BLaER1 (cell line): Measurements from ENCODE around the gene P2RX7.
"Not testable (repeated sequence)": the region's sequence is repeated elsewhere in the genome, so short reads cannot be mapped to it uniquely, and the experiment has no call there.

Source experiments
- H3K27ac ChIP-seq: shearing (Covaris generic); formaldehyde crosslinking; 2 replicates; pipeline ENCODE4 v1.8.1; 2022
- H3K27me3 ChIP-seq: shearing (Covaris generic); formaldehyde crosslinking; 2 replicates; pipeline ENCODE4 v1.8.1; 2022
- H3K36me3 ChIP-seq: shearing (Covaris generic); formaldehyde crosslinking; 2 replicates; pipeline ENCODE4 v1.8.1; 2022
- H3K4me1 ChIP-seq: shearing (Covaris generic); formaldehyde crosslinking; 2 replicates; pipeline ENCODE4 v1.8.1; 2022
- H3K4me2 ChIP-seq: shearing (Covaris generic); formaldehyde crosslinking; 2 replicates; pipeline ENCODE4 v1.8.1; 2022
- H3K4me3 ChIP-seq: shearing (Covaris generic); formaldehyde crosslinking; 2 replicates; pipeline ENCODE4 v1.8.1; 2022
- H3K9ac ChIP-seq: shearing (Covaris generic); formaldehyde crosslinking; 2 replicates; pipeline ENCODE4 v1.8.1; 2022
- H3K9me3 ChIP-seq: shearing (Covaris generic); formaldehyde crosslinking; 2 replicates; pipeline ENCODE4 v1.8.1; 2022
- H4K20me1 ChIP-seq: shearing (Covaris generic); formaldehyde crosslinking; 2 replicates; pipeline ENCODE4 v1.8.1; 2022
- Cebpa-rat ChIP-seq: shearing (Covaris generic); IDR thresholded peaks from 2 replicates; pipeline ENCODE4 v1.8.1; 2022

Gene P2RX7

DNA sequence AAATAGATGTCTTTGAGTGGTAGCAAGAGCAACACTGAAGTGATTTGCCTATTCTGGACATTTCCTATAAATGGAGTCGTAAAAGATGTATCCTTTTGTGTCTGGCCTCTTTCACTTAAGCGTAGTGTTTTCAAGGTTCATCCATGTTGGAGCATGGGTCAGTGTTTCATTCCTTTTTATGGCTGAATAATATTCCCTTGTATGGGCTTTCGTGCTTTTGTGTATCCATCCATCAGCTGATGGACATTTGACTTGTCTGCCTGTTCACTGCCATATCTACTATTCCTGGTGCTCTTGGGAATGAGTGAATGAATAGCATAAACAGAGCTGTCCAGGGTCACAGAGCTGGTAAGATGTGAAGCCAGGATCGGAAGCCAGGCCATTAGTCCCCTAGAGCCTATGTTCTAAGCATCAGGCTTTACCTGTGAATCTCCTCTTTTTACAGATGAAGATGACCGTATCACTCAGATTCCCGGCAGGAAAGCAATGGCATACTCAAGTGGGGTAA, 1.8 kb upstream of the P2RX7 start:
- no peak overlapping the region for H3K9ac ChIP-seq
- H3K27me3 ChIP-seq: no peaks in the 10 kb centered on the region
- H3K4me2 ChIP-seq: peak overlapping the region; percentile 89; the same call in 1 of the 2 replicates
- H3K36me3 ChIP-seq: no peaks in the 10 kb centered on the region
- no peaks in the 10 kb centered on the region for H3K9me3 ChIP-seq
- H3K27ac ChIP-seq: peak overlapping the region; percentile 85
- H3K4me3 ChIP-seq: no peak overlapping the region
- no peak for TF ChIP-seq Cebpa-rat
- peaks cover 85% of the 10 kb centered on the region for H3K4me1 ChIP-seq
- no peaks in the 10 kb centered on the region for H4K20me1 ChIP-seq

DNA sequence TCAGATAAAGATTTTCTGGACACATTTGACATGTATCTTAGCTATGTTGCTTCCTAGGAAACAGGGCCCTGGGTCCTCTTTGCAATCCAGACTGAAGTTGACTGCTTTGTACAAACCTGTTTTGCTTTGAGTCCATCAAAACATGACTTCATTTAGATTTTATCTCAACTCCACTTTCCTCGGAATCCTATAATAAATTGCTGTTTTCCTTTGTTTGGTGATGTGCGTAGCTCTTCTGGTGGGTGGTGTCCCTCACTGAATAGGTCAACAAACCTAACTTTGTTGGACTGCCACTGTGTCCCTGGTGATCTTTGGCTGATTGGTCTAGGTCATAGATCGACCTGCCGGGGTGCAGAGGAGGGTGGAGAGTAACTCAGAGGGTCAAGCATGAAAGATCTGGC, 735 bp upstream of the P2RX7 start:
- H3K9me3 ChIP-seq: no peaks in the 10 kb centered on the region
- no peaks in the 10 kb centered on the region for H3K36me3 ChIP-seq
- no peak for TF ChIP-seq Cebpa-rat
- peak overlapping the region; percentile 89 for H3K4me2 ChIP-seq
- H3K9ac ChIP-seq: no peak overlapping the region
- no peak overlapping the region for H3K4me3 ChIP-seq
- no peaks in the 10 kb centered on the region for H3K27me3 ChIP-seq
- H4K20me1 ChIP-seq: no peaks in the 10 kb centered on the region
- peaks cover 75% of the 10 kb centered on the region for H3K4me1 ChIP-seq
- peak overlapping the region; percentile 68 for H3K27ac ChIP-seq

DNA sequence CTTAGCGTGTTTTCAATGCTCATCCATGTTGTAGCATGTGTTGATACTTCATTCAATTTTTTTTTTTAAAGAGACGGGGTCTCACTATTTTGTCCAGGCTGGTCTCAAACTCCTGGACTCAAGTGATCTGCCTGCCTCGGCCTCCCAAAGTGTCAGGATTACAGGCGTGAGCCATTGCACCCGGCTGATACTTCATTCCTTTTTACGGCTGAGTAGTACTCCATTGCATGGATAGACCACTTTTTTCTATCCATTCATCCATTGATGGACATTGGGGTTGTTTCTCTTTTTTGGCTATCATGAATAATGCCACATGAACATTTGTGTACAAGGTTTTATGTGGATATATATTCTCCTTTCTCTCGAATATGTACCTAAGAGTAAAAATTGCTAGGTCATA, 1.2 kb downstream of the P2RX7 start:
- Histone ChIP-seq H3K36me3 (peaks cover 12% of the 10 kb centered on the region; the same call in 1 of the 2 replicates), H3K27ac (peak overlapping the region; percentile 68), H3K4me3 (peak overlapping the region; percentile 53), H3K9me3 (no peaks in the 10 kb centered on the region), H3K27me3 (no peaks in the 10 kb centered on the region), H4K20me1 (no peaks in the 10 kb centered on the region), H3K9ac (peak overlapping the region; percentile 69; the same call in 1 of the 2 replicates), H3K4me2 (peak overlapping the region; percentile 89), H3K4me1 (peaks cover 56% of the 10 kb centered on the region)
- TF ChIP-seq Cebpa-rat: no peak

DNA sequence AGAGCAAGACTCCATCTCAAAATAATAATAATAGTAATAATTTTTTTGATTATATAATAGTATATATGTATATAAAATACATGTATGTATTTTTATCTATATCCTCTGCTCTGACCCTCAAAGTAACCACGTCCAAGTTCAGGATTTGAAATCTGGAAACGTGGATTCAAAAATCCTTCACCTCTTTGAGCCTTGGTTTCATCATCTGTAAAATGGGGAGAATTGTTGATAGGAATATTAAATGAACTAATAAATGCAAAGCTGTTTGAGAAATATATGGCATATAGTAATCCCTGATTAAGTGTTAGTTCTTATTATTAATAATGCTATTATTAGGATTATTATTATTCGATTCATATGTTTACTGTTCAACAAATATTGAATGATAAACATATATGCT, 2.6 kb downstream of the P2RX7 start:
- H3K4me1 ChIP-seq: peaks cover 45% of the 10 kb centered on the region
- TF ChIP-seq Cebpa-rat: no peak
- H3K27me3 ChIP-seq: no peaks in the 10 kb centered on the region
- no peaks in the 10 kb centered on the region for H3K9me3 ChIP-seq
- no peak overlapping the region for H3K9ac ChIP-seq
- H3K27ac ChIP-seq: no peak overlapping the region
- H3K4me2 ChIP-seq: no peak overlapping the region
- H3K4me3 ChIP-seq: no peak overlapping the region
- no peaks in the 10 kb centered on the region for H4K20me1 ChIP-seq
- H3K36me3 ChIP-seq: peaks cover 12% of the 10 kb centered on the region; the same call in 1 of the 2 replicates

DNA sequence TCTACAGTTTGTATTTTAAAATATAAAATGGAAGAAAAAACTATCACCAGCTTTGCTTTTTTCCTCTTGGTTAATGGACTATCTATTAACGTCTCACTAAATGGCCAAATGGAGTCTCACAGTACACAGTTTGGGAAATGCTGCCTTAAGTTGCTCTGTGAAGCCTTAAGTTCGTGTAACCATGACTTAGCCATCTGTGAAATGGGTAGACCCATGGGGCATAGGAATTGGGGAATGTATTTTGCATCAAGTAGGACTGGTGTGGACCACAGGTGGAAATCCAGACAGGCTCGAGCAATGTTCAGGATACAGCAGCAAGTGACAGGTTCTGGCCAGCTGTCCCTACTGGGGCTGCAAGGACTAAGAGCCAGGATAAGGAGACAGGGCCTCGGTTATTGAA, 4.8 kb downstream of the P2RX7 start:
- H3K4me3 ChIP-seq: no peak overlapping the region
- no peaks in the 10 kb centered on the region for H4K20me1 ChIP-seq
- H3K4me2 ChIP-seq: no peak overlapping the region
- no peak overlapping the region for H3K27ac ChIP-seq
- no peak overlapping the region for H3K9ac ChIP-seq
- peaks cover 7% of the 10 kb centered on the region; the same call in 1 of the 2 replicates for H3K9me3 ChIP-seq
- peaks cover 12% of the 10 kb centered on the region; the same call in 1 of the 2 replicates for H3K36me3 ChIP-seq
- H3K27me3 ChIP-seq: no peaks in the 10 kb centered on the region
- peaks cover 24% of the 10 kb centered on the region for H3K4me1 ChIP-seq
- TF ChIP-seq Cebpa-rat: no peak

DNA sequence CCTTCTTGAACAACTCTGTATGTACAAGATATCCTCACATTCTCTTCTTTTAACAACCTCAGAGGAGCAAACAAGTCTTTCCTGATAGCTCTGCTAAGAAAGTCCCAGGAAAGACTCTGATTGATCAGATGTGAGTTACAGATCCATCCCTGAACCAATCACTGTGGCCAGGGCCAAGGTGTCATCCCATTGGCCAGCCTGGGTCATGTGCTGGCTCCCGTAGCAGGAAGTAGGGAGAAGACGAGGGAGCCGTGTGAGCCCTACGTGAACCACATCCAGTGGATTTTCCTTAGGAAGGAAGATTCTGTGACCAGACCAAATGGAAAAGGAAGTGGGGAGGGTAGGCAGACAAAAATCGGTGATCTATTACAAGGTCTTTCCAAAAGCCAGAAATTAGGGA, 5.6 kb downstream of the P2RX7 start:
- peaks cover 12% of the 10 kb centered on the region; the same call in 1 of the 2 replicates for H3K36me3 ChIP-seq
- H3K27me3 ChIP-seq: no peaks in the 10 kb centered on the region
- H3K9me3 ChIP-seq: peaks cover 7% of the 10 kb centered on the region; the same call in 1 of the 2 replicates
- no peak overlapping the region for H3K4me2 ChIP-seq
- H3K27ac ChIP-seq: no peak overlapping the region
- no peak overlapping the region for H3K9ac ChIP-seq
- peaks cover 18% of the 10 kb centered on the region for H3K4me1 ChIP-seq
- no peak for TF ChIP-seq Cebpa-rat
- H4K20me1 ChIP-seq: no peaks in the 10 kb centered on the region
- H3K4me3 ChIP-seq: no peak overlapping the region

DNA sequence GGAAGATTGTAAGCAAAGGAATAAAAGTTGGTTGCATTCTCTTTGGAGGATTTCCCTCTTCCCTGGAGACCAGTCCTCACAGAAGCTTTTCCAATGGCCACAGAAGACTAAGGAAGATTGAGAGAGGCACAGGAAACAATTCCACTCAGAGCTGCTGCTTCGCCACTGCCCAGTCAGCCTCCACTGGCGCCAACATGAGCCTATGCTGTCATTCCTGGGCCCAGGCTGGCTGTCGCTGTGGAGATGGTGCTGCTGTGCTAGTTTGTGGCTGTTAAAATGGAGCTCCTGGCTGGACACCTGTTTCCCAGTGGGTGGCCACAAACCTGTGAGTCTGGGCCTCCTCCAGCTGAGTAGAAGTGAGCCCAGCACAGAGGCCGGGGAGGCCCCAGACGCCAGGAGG, 6.6 kb downstream of the P2RX7 start:
- peaks cover 7% of the 10 kb centered on the region; the same call in 1 of the 2 replicates for H3K9me3 ChIP-seq
- no peak overlapping the region for H3K4me3 ChIP-seq
- peaks cover 12% of the 10 kb centered on the region; the same call in 1 of the 2 replicates for H3K36me3 ChIP-seq
- H3K27ac ChIP-seq: no peak overlapping the region
- no peak for TF ChIP-seq Cebpa-rat
- H3K9ac ChIP-seq: no peak overlapping the region
- no peak overlapping the region for H3K4me2 ChIP-seq
- H3K27me3 ChIP-seq: no peaks in the 10 kb centered on the region
- H4K20me1 ChIP-seq: no peaks in the 10 kb centered on the region
- peaks cover 17% of the 10 kb centered on the region for H3K4me1 ChIP-seq

DNA sequence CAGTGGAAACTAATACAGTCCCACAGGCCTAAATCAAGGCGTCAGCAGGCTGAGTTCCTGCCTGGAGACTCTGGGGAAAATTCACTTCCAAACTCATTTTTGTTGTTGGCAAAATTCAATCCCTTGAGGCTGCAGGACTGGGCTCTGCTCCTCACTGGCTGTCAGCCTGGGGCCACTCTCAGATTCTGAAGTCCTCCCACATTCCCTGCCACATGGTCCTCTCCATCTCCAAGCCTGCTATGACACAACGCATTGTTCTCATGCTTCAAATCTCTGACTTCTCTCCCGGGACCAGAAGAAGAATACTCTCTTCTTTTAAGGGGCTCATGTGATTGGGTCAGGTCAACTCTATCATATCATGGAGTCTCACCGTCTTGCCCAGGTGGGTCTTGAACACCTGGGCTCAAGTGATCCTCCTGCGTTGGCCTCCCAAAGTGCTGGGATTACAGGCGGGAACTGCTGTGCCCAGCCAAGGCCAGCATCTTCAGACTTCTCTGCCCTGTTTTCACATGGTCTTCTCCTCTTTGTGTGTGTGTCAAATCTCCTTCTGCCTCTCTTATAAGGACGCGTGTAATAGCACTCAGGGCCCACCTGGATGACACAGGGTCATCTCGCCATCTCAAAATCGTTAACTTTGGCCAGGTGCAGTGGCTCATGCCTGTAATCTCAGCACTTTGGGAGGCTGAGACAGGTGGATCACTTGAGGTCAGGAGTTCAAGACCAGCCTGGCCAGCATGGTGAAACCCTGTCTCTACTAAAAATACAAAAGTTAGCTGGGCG, 9.7 kb downstream of the P2RX7 start:
- Histone ChIP-seq H3K36me3 (peaks cover 12% of the 10 kb centered on the region; the same call in 1 of the 2 replicates), H4K20me1 (no peaks in the 10 kb centered on the region), H3K9me3 (peaks cover 7% of the 10 kb centered on the region; the same call in 1 of the 2 replicates), H3K27me3 (no peaks in the 10 kb centered on the region), H3K9ac (no peak overlapping the region), H3K4me1 (peaks cover 11% of the 10 kb centered on the region; the same call in 1 of the 2 replicates), H3K4me3 (no peak overlapping the region), H3K4me2 (no peak overlapping the region), H3K27ac (no peak overlapping the region)
- TF ChIP-seq Cebpa-rat: no peak

DNA sequence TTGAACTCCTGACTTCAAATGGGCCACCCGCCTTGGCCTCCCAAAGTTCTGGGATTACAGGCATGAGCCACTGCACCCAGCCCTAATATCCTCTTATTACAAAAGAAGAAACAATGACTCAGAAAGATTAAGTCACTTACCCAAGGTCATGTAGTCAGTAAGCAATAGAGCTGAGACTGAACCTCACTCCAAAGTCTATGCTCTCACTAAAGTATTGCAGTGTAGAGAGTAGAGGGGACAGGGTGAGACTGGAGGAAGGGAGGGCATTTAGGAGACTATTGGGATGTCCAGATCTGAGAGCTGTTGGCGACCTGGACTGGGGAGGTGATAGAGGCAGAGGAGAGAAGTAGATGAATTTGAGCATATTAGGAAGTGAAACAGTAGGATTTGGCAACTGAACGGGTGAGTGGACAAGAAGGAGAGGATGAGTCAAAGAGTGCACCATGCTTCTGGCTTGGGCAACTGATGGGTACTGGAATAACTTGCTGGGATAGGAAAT, 11.8 kb downstream of the P2RX7 start:
- no peaks in the 10 kb centered on the region for H4K20me1 ChIP-seq
- no peak overlapping the region for H3K27ac ChIP-seq
- no peak overlapping the region for H3K4me3 ChIP-seq
- H3K4me2 ChIP-seq: no peak overlapping the region
- H3K9ac ChIP-seq: no peak overlapping the region
- peaks cover 18% of the 10 kb centered on the region for H3K9me3 ChIP-seq
- H3K4me1 ChIP-seq: peaks cover 11% of the 10 kb centered on the region; the same call in 1 of the 2 replicates
- peaks cover 8% of the 10 kb centered on the region for H3K36me3 ChIP-seq
- TF ChIP-seq Cebpa-rat: no peak
- no peaks in the 10 kb centered on the region for H3K27me3 ChIP-seq

DNA sequence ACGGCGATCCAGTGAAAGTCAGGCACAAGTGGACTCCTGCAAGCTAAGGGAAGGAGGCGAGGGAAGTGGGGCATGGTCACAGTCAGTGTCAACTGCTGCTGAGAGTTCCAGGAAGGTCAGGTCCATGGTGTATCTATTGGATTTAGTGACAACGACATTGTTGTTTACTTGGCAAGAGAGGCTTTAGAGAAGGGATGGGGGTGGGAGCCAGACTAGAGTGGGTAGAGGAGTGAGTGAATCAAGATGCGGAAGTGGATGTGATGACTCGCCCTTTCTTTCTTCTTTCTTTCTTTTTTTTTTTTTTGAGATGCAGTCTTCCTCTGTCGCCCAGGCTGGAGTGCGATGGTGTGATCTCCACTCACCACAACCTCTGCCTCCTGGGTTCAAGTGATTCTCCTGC, 12.5 kb downstream of the P2RX7 start:
- no peaks in the 10 kb centered on the region for H3K27me3 ChIP-seq
- H3K4me2 ChIP-seq: no peak overlapping the region
- H3K27ac ChIP-seq: no peak overlapping the region
- H3K36me3 ChIP-seq: peaks cover 8% of the 10 kb centered on the region
- H3K4me3 ChIP-seq: no peak overlapping the region
- no peak overlapping the region for H3K9ac ChIP-seq
- no peak for TF ChIP-seq Cebpa-rat
- peaks cover 22% of the 10 kb centered on the region for H3K9me3 ChIP-seq
- H4K20me1 ChIP-seq: no peaks in the 10 kb centered on the region
- H3K4me1 ChIP-seq: peaks cover 11% of the 10 kb centered on the region; the same call in 1 of the 2 replicates

DNA sequence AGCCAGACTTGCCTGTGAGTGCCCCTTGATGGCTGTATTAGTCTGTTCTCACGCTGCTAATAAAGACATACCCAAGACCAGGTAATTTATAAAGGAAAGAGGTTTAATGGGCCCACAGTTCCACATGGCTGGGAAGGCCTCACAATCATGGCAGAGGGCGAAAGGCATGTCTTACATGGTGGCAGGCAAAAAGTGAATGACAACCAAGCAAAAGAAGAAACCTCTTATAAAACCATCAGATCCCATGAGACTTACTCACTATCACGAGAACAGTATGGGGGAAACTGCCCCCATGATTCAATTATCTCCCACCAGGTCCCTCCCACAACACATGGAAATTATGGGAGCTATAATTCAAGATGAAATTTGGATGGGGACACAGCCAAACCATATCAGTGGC, 16.6 kb downstream of the P2RX7 start:
- not testable (repeated sequence) for H4K20me1 ChIP-seq, H3K36me3 ChIP-seq, H3K27ac ChIP-seq, H3K4me2 ChIP-seq, H3K4me3 ChIP-seq, H3K4me1 ChIP-seq, H3K9ac ChIP-seq, H3K27me3 ChIP-seq
- peaks cover 14% of the 10 kb centered on the region for H3K9me3 ChIP-seq
